DOHH2 (cell line): ENCODE measurements around the gene MAPK8IP1.

Source experiments
- H3F3A ChIP-seq: fragments of 200-600 bp; sonication (generic), shearing (Covaris generic); 2 replicates; pipeline ENCODE4 v1.6.0; 2016; ENCODE audit warnings: antibody characterized with exemption, mild to moderate bottlenecking; ENCODE audit not compliant: control insufficient read depth, insufficient read depth
- H3K27ac ChIP-seq: fragments of 200-600 bp; sonication (generic); 2 replicates; pipeline ENCODE4 v1.5.1; 2014; ENCODE audit warnings: low read depth, mild to moderate bottlenecking, low read length, moderate library complexity
- H3K27me3 ChIP-seq: fragments of 200-600 bp; sonication (generic); 2 replicates; pipeline ENCODE4 v1.6.1; 2014; ENCODE audit warnings: mild to moderate bottlenecking, low read length, mixed read lengths; ENCODE audit not compliant: control insufficient read depth
- H3K36me3 ChIP-seq: fragments of 200-600 bp; sonication (generic); 2 replicates; pipeline ENCODE4 v1.6.1; 2014; ENCODE audit warnings: mild to moderate bottlenecking, low read length, moderate library complexity, mixed read lengths; ENCODE audit not compliant: control insufficient read depth
- H3K4me1 ChIP-seq: fragments of 200-600 bp; sonication (generic); 2 replicates; pipeline ENCODE4 v1.6.1; 2014; ENCODE audit warnings: mild to moderate bottlenecking, low read length, mixed read lengths; ENCODE audit not compliant: control insufficient read depth
- H3K4me2 ChIP-seq: fragments of 200-600 bp; sonication (generic); 2 replicates; pipeline ENCODE4 v1.6.0; 2014; ENCODE audit warnings: mild to moderate bottlenecking, low read length, moderate library complexity
- H3K4me3 ChIP-seq: fragments of 200-600 bp; sonication (generic); 2 replicates; pipeline ENCODE4 v1.5.1; 2014; ENCODE audit warnings: mild to moderate bottlenecking, low read length, mixed read lengths
- H3K79me2 ChIP-seq: fragments of 200-600 bp; sonication (generic); 2 replicates; pipeline ENCODE4 v1.6.1; 2014; ENCODE audit warnings: mild to moderate bottlenecking, low read length, mixed read lengths; ENCODE audit not compliant: control insufficient read depth
- H3K9me2 ChIP-seq: fragments of 200-600 bp; sonication (generic); replicated peaks from 2 replicates; pipeline ENCODE4 v1.6.1; 2014; ENCODE audit warnings: mild to moderate bottlenecking, low read length, mixed read lengths; ENCODE audit not compliant: control insufficient read depth
- H3K9me3 ChIP-seq: fragments of 200-600 bp; sonication (generic); 2 replicates; pipeline ENCODE4 v1.6.1; 2014; ENCODE audit warnings: antibody characterized with exemption, low read length, mixed read lengths; ENCODE audit not compliant: control insufficient read depth, insufficient read depth
- H4K20me1 ChIP-seq: fragments of 200-600 bp; sonication (generic); 2 replicates; pipeline ENCODE4 v1.6.0; 2014; ENCODE audit warnings: low read depth, mild to moderate bottlenecking, antibody characterized with exemption, low read length, moderate library complexity; ENCODE audit not compliant: control insufficient read depth, insufficient read depth
- EZH2phosphoT487 ChIP-seq: fragments of 200-600 bp; sonication (generic); IDR thresholded peaks from 2 replicates; pipeline ENCODE4 v1.6.1; 2017; ENCODE audit warnings: borderline replicate concordance, mild to moderate bottlenecking, antibody characterized with exemption, low read length, moderate library complexity, mixed read lengths
- TF ChIP-seq, protein P1 (sequence below): fragments of 200-600 bp; sonication (generic); IDR thresholded peaks from one replicate; pipeline ENCODE4 v1.5.1; 2014; ENCODE audit warnings: antibody characterized with exemption, mild to moderate bottlenecking, low read depth, low read length; ENCODE audit not compliant: poor library complexity, severe bottlenecking

Gene MAPK8IP1

DNA sequence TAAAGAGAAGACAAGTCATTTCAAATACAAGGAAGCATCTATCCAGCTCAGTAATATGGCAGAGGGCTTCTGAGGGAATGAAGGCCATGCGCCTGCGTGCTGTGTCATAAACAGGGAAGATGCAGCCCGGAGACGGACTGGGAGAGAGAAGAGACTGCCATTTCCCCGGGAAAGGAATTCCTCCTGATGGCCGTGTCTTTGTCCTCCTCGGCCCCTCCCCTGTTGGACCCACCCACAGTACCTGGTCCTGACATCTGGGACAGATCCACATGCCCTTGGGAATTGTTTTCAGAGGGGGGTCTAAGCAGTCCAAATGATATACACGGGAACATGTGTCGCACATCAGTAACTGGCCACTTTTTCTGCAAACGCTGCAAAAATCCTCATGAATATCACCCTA, 52.5 kb downstream of the MAPK8IP1 start:
- peak overlapping the region; percentile 71 for H3K4me2 ChIP-seq
- peak overlapping the region; percentile 61 for H3K4me3 ChIP-seq
- peaks cover 29% of the 10 kb centered on the region for H3K36me3 ChIP-seq
- no peak for TF ChIP-seq EZH2phosphoT487
- TF ChIP-seq, protein P1, sequence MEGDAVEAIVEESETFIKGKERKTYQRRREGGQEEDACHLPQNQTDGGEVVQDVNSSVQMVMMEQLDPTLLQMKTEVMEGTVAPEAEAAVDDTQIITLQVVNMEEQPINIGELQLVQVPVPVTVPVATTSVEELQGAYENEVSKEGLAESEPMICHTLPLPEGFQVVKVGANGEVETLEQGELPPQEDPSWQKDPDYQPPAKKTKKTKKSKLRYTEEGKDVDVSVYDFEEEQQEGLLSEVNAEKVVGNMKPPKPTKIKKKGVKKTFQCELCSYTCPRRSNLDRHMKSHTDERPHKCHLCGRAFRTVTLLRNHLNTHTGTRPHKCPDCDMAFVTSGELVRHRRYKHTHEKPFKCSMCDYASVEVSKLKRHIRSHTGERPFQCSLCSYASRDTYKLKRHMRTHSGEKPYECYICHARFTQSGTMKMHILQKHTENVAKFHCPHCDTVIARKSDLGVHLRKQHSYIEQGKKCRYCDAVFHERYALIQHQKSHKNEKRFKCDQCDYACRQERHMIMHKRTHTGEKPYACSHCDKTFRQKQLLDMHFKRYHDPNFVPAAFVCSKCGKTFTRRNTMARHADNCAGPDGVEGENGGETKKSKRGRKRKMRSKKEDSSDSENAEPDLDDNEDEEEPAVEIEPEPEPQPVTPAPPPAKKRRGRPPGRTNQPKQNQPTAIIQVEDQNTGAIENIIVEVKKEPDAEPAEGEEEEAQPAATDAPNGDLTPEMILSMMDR, result no peak
- H3K9me2 ChIP-seq, result no peaks in the 10 kb centered on the region
- H3K27me3 ChIP-seq, result no peaks in the 10 kb centered on the region
- no peaks in the 10 kb centered on the region for H4K20me1 ChIP-seq
- peaks cover 22% of the 10 kb centered on the region for H3F3A ChIP-seq
- peaks cover 69% of the 10 kb centered on the region for H3K4me1 ChIP-seq
- H3K9me3 ChIP-seq, result no peaks in the 10 kb centered on the region
- peak overlapping the region; percentile 89 for H3K27ac ChIP-seq
- H3K79me2 ChIP-seq, result peaks cover 10% of the 10 kb centered on the region

DNA sequence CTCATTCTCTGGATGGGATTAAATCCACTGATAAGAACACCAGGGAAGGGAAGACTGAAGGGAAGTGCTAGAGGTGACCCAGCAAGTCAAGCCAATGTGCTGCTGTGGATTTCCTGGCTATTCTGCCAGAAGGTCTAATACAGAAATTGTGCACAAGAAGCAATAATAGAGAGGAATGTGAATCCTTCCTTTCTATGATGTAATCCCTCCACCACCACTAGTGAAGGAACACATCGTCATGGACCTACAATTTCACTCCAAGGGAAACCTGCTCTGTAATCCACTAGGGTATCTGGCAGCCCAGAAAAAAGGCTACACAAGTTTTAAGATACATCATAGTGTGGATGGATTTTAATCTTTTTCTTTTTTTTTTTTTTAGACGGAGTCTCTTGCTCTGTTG, 54.4 kb downstream of the MAPK8IP1 start:
- peak overlapping the region; percentile 89 for H3K27ac ChIP-seq
- peaks cover 18% of the 10 kb centered on the region for H3F3A ChIP-seq
- H3K79me2 ChIP-seq, result no peaks in the 10 kb centered on the region
- H3K9me3 ChIP-seq, result no peaks in the 10 kb centered on the region
- no peak overlapping the region for H3K4me3 ChIP-seq
- no peak for TF ChIP-seq EZH2phosphoT487
- TF ChIP-seq, protein P1, result no peak
- no peaks in the 10 kb centered on the region for H4K20me1 ChIP-seq
- H3K9me2 ChIP-seq, result no peaks in the 10 kb centered on the region
- H3K36me3 ChIP-seq, result peaks cover 14% of the 10 kb centered on the region
- no peaks in the 10 kb centered on the region for H3K27me3 ChIP-seq
- peaks cover 50% of the 10 kb centered on the region for H3K4me1 ChIP-seq
- H3K4me2 ChIP-seq, result peak overlapping the region; percentile 71

DNA sequence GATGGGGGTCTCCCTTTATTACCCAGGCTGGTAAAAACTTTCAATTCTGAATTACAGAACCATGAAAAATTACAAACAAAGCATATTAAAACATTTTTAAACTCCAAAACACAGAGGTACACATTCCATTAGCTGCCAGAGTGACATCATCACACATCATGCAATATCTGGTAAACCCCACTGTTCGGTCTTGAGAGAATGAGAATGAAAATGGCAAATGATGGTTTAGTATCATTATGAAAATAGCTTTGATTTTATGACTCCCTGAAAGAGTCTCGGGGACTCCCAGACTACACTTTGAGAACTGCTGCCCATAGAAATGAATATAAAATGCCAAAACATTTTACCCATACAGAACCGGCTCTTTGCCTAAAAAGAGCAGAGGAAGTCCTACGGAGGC, 55.8 kb downstream of the MAPK8IP1 start:
- H3K27ac ChIP-seq, result no peak overlapping the region
- H3K4me1 ChIP-seq, result peaks cover 35% of the 10 kb centered on the region
- no peak overlapping the region for H3K4me3 ChIP-seq
- no peaks in the 10 kb centered on the region for H3K9me3 ChIP-seq
- H4K20me1 ChIP-seq, result no peaks in the 10 kb centered on the region
- H3K36me3 ChIP-seq, result peaks cover 11% of the 10 kb centered on the region
- H3F3A ChIP-seq, result peaks cover 18% of the 10 kb centered on the region
- no peaks in the 10 kb centered on the region for H3K9me2 ChIP-seq
- H3K27me3 ChIP-seq, result no peaks in the 10 kb centered on the region
- no peak for TF ChIP-seq EZH2phosphoT487
- TF ChIP-seq, protein P1, result no peak
- no peaks in the 10 kb centered on the region for H3K79me2 ChIP-seq
- no peak overlapping the region for H3K4me2 ChIP-seq

DNA sequence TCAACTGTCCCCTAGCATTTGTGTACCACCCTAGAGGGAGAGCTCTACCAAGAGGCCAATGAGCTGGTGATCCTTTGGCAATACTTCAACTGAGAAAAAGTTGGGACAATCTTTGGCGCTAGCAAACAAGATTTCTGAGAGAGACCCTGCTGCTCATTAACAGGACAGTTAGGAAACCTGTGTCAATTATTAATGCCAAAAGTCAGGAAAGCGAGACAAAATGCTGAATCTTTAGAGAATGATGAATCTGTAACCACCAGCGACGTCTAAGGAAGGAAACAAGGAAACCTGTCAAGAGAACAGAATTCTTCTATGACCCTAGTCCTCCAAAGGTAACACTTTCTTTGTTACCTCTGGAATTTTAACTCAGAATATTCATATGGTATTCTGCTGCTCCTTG, 56.9 kb downstream of the MAPK8IP1 start:
- Histone ChIP-seq H3K79me2 (no peaks in the 10 kb centered on the region), H3K27me3 (no peaks in the 10 kb centered on the region), H3K4me1 (peaks cover 25% of the 10 kb centered on the region), H3K27ac (no peak overlapping the region), H4K20me1 (no peaks in the 10 kb centered on the region), H3K4me2 (no peak overlapping the region), H3F3A (peaks cover 18% of the 10 kb centered on the region), H3K36me3 (peaks cover 17% of the 10 kb centered on the region), H3K9me2 (no peaks in the 10 kb centered on the region), H3K9me3 (no peaks in the 10 kb centered on the region), H3K4me3 (no peak overlapping the region)
- no peak for TF ChIP-seq EZH2phosphoT487
- TF ChIP-seq, protein P1, result no peak
